MM.1S (cell line): ENCODE results near the gene BHLHE41.

ENCODE experiments used
- DNase-seq: peaks from one replicate; pipeline ENCODE4 v3.0.0-alpha.2; 2015
- H2AFZ ChIP-seq: fragments of 300-600 bp; sonication (generic); 2 replicates; pipeline ENCODE4 v1.6.0; 2016; ENCODE audit warnings: antibody characterized with exemption, low read length
- H3F3A ChIP-seq: fragments of 300-600 bp; sonication (generic); 2 replicates; pipeline ENCODE4 v1.6.1; 2016; ENCODE audit warnings: mild to moderate bottlenecking, antibody characterized with exemption, low read length, moderate library complexity, mixed read lengths; ENCODE audit not compliant: insufficient read depth
- H3K27ac ChIP-seq: fragments of 300-600 bp; sonication (generic); 2 replicates; pipeline ENCODE4 v1.5.1; 2016; ENCODE audit warnings: mild to moderate bottlenecking, low read length
- H3K27me3 ChIP-seq: fragments of 300-600 bp; sonication (generic); replicated peaks from 2 replicates; pipeline ENCODE4 v1.6.0; 2016; ENCODE audit warnings: low read length; ENCODE audit not compliant: insufficient read depth
- H3K36me3 ChIP-seq: fragments of 300-600 bp; sonication (generic); replicated peaks from 2 replicates; pipeline ENCODE4 v1.6.1; 2016; ENCODE audit warnings: mild to moderate bottlenecking, low read length, mixed read lengths; ENCODE audit not compliant: insufficient read depth
- H3K4me1 ChIP-seq: fragments of 300-600 bp; sonication (generic); 2 replicates; pipeline ENCODE4 v1.6.1; 2016; ENCODE audit warnings: low read length, mixed read lengths
- H3K4me2 ChIP-seq: fragments of 300-600 bp; sonication (generic); 2 replicates; pipeline ENCODE4 v1.6.0; 2016; ENCODE audit warnings: low read depth, low read length
- H3K4me3 ChIP-seq: fragments of 300-600 bp; sonication (generic); 2 replicates; pipeline ENCODE4 v1.5.1; 2016; ENCODE audit warnings: low read length, mixed read lengths
- H3K79me2 ChIP-seq: fragments of 300-600 bp; sonication (generic); 2 replicates; pipeline ENCODE4 v1.6.1; 2016; ENCODE audit warnings: mixed run types, low read length, mixed read lengths
- H3K9ac ChIP-seq: fragments of 300-600 bp; sonication (generic); 2 replicates; pipeline ENCODE4 v1.6.1; 2016; ENCODE audit warnings: low read length, mixed read lengths
- H3K9me2 ChIP-seq: fragments of 300-600 bp; sonication (generic); replicated peaks from 2 replicates; pipeline ENCODE4 v1.6.1; 2016; ENCODE audit warnings: mild to moderate bottlenecking, low read length, mixed read lengths; ENCODE audit not compliant: insufficient read depth
- H3K9me3 ChIP-seq: fragments of 300-600 bp; sonication (generic); replicated peaks from 2 replicates; pipeline ENCODE4 v1.6.1; 2016; ENCODE audit warnings: mild to moderate bottlenecking, low read length, mixed read lengths; ENCODE audit not compliant: insufficient read depth
- H4K20me1 ChIP-seq: fragments of 300-600 bp; sonication (generic); 2 replicates; pipeline ENCODE4 v1.6.1; 2016; ENCODE audit warnings: mild to moderate bottlenecking, low read length, moderate library complexity, mixed read lengths; ENCODE audit not compliant: insufficient read depth
- CTCF ChIP-seq: fragments of 300-600 bp; sonication (generic); IDR thresholded peaks from 2 replicates; pipeline ENCODE4 v1.5.1; 2016; ENCODE audit warnings: antibody characterized with exemption, low read length, mixed read lengths
- EZH2 ChIP-seq: fragments of 300-600 bp; sonication (generic); optimal IDR thresholded peaks from 2 replicates; pipeline ENCODE3; 2017; ENCODE audit warnings: low read depth, mild to moderate bottlenecking, antibody characterized with exemption, low read length, mixed read lengths
- EZH2phosphoT487 ChIP-seq: fragments of 300-600 bp; sonication (generic); IDR thresholded peaks from 2 replicates; pipeline ENCODE4 v1.6.1; 2018; ENCODE audit warnings: antibody characterized with exemption, low read length

Gene BHLHE41

GRCh38 chr12:26153421-26154154, 28.8 kb upstream of the BHLHE41 start:
- peaks cover 37% of the 10 kb centered on the region for H3F3A ChIP-seq
- no peak overlapping the region for H3K4me3 ChIP-seq
- peak overlapping the region; percentile 98; the same call in 1 of the 2 replicates for H3K27ac ChIP-seq
- H2AFZ ChIP-seq = peak overlapping the region; percentile 7
- no peaks in the 10 kb centered on the region for H3K9me2 ChIP-seq
- H3K27me3 ChIP-seq = no peaks in the 10 kb centered on the region
- no peaks in the 10 kb centered on the region for H4K20me1 ChIP-seq
- H3K4me2 ChIP-seq = peak overlapping the region; percentile 15; the same call in 1 of the 2 replicates
- peaks cover 58% of the 10 kb centered on the region for H3K4me1 ChIP-seq
- no peaks in the 10 kb centered on the region for H3K36me3 ChIP-seq
- H3K9ac ChIP-seq = no peak overlapping the region
- no peaks in the 10 kb centered on the region for H3K79me2 ChIP-seq
- TF ChIP-seq EZH2phosphoT487 (no peak), CTCF (peak; percentile 21; the same call in 1 of the 2 replicates)
- peak; percentile 29 for DNase-seq
- H3K9me3 ChIP-seq = no peaks in the 10 kb centered on the region

- Histone ChIP-seq H3F3A (peaks cover 30% of the 10 kb centered on the region), H3K9me2 (no peaks in the 10 kb centered on the region), H4K20me1 (no peaks in the 10 kb centered on the region), H3K9me3 (no peaks in the 10 kb centered on the region), H3K4me1 (peaks cover 49% of the 10 kb centered on the region), H3K4me3 (no peak overlapping the region), H3K27me3 (no peaks in the 10 kb centered on the region), H3K36me3 (no peaks in the 10 kb centered on the region), H3K4me2 (no peak overlapping the region), H3K9ac (no peak overlapping the region), H2AFZ (no peak overlapping the region), H3K79me2 (no peaks in the 10 kb centered on the region), H3K27ac (no peak overlapping the region)
- no peak for DNase-seq
- no peak for TF ChIP-seq EZH2phosphoT487
- no peak for TF ChIP-seq EZH2
- TF ChIP-seq CTCF = no peak
Measured at GRCh38 chr12:26152507-26153102, 27.8 kb upstream of the BHLHE41 start.

- no peaks in the 10 kb centered on the region for H3K9me3 ChIP-seq
- H3K36me3 ChIP-seq = no peaks in the 10 kb centered on the region
- H3F3A ChIP-seq = peaks cover 13% of the 10 kb centered on the region
- no peaks in the 10 kb centered on the region for H3K9me2 ChIP-seq
- no peak overlapping the region for H3K4me2 ChIP-seq
- H3K4me3 ChIP-seq = no peak overlapping the region
- no peak overlapping the region for H3K27ac ChIP-seq
- H3K79me2 ChIP-seq = no peaks in the 10 kb centered on the region
- no peak overlapping the region for H3K9ac ChIP-seq
- no peak for TF ChIP-seq EZH2phosphoT487
- no peak for TF ChIP-seq CTCF
- TF ChIP-seq EZH2 = no peak
- no peak overlapping the region for H2AFZ ChIP-seq
- peaks cover 34% of the 10 kb centered on the region for H3K4me1 ChIP-seq
- no peak for DNase-seq
- no peaks in the 10 kb centered on the region for H4K20me1 ChIP-seq
- no peaks in the 10 kb centered on the region for H3K27me3 ChIP-seq
Measured at GRCh38 chr12:26150736-26151450, 26.1 kb upstream of the BHLHE41 start.
